H1 (cell line): ENCODE measurements around the gene NAV2. TPM values are rescaled to one million over a fixed set of nuclear protein-coding genes. Genes with fewer than 3 reads are reported as not detected.

Source experiments
- BCL11A ChIP-seq, 2 experiments: IDR thresholded peaks; one replicate each; pipeline ENCODE4 v1.6.1; 2011; ENCODE audit warnings: low read depth in 2 of 2, low read length in 2 of 2, mild to moderate bottlenecking in 2 of 2
- CHD1 ChIP-seq: IDR thresholded peaks from 2 replicates; pipeline ENCODE4 v1.6.1; 2012; ENCODE audit warnings: low read depth, low read length, improper control_type of control experiment
- EGR1 ChIP-seq: IDR thresholded peaks from 2 replicates; pipeline ENCODE4 v1.6.1; 2011; ENCODE audit warnings: low read depth, low read length, borderline replicate concordance
- EZH2 ChIP-seq: fragments of 200-600 bp; sonication (generic); IDR thresholded peaks from 2 replicates; pipeline ENCODE4 v1.7.1; 2012; ENCODE audit warnings: low read depth, mild to moderate bottlenecking, moderate library complexity, low read length, inconsistent platforms; ENCODE audit not compliant: severe bottlenecking
- POLR2A ChIP-seq, 2 experiments: IDR thresholded peaks; 1 replicate in 1 of 2; 2 replicates in 1 of 2; pipeline ENCODE4 v1.6.1; 2011; ENCODE audit warnings: low read depth in 2 of 2, low read length in 2 of 2, mild to moderate bottlenecking in 2 of 2; ENCODE audit errors: control extremely low read depth in 1 of 2
- SIRT6 ChIP-seq: IDR thresholded peaks from one replicate; pipeline ENCODE4 v1.7.1; 2012; ENCODE audit warnings: low read length, inconsistent platforms
- SP2 ChIP-seq: IDR thresholded peaks from 2 replicates; pipeline ENCODE4 v1.6.1; 2012; ENCODE audit warnings: mild to moderate bottlenecking, low read length, inconsistent platforms
- SUZ12 ChIP-seq: fragments of 200-600 bp; sonication (generic); IDR thresholded peaks from 2 replicates; pipeline ENCODE4 v1.6.1; 2012; ENCODE audit warnings: mild to moderate bottlenecking, inconsistent platforms, low read length, moderate library complexity, mixed read lengths
- polyA plus RNA-seq, 7 experiments: library from polyadenylated mRNA; depleted of rRNA in 3 of 7; stranded (reverse) in 5 of 7; unstranded in 2 of 7; fragments of >200 nt in 5 of 7; fragments of 200-250 nt in 2 of 7; gene quantifications; 1 replicate in 5 of 7; 2 replicates in 1 of 7; 4 replicates in 1 of 7; pipeline versions ENCODE4 v1.2.1 to v1.2.3, GENCODE V29; 2011 to 2013; ENCODE audit warnings: missing spikeins in 2 of 7, mixed read lengths in 2 of 7
- total RNA-seq: library from RNA; stranded (reverse); fragmentation: NEBNext Ultra II Directional; extraction: Animal tissue kit (Norgen Biotek cat#: 25700); gene quantifications from 2 replicates; pipeline ENCODE4 v1.2.1, GENCODE V29; 2021
- TF ChIP-seq, protein P1 (sequence below): IDR thresholded peaks from 2 replicates; pipeline ENCODE4 v1.6.1; 2011; ENCODE audit warnings: low read depth, mild to moderate bottlenecking, low read length; ENCODE audit not compliant: insufficient read depth

Gene NAV2
- total and polyA plus RNA-seq, 2 of the 8 experiments (the other 6 are each of a cell fraction or from before 2014, with no cell fraction given): 35.6 to 73.6 TPM

- TF ChIP-seq, protein P1, sequence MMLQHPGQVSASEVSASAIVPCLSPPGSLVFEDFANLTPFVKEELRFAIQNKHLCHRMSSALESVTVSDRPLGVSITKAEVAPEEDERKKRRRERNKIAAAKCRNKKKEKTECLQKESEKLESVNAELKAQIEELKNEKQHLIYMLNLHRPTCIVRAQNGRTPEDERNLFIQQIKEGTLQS: no peak
- no peak for TF ChIP-seq EZH2
- no peak for TF ChIP-seq SP2
- no peak for TF ChIP-seq EGR1
- TF ChIP-seq BCL11A (IDR thresholded peaks at IDR 0.05; ENCODE audit: low read depth in 2 of 2, low read length in 2 of 2): no peak
- TF ChIP-seq CHD1: no peak
- no peak for TF ChIP-seq SUZ12
- no peak for TF ChIP-seq POLR2A (IDR thresholded peaks at IDR 0.05; ENCODE audit: control extremely low read depth in 1 of 2, low read depth in 2 of 2, low read length in 2 of 2)
- TF ChIP-seq SIRT6: no peak
Observed at GRCh38 chr11:20033806-20034205, 321.2 kb downstream of the NAV2 start (continued).
